ENCODE measurements around the gene SPATA20.

Gene SPATA20

GRCh38 chr17:50566886-50567285 lies 19.9 kb downstream of the SPATA20 start:
- DNase-seq (no peak), ATAC-seq (ENCODE audit: insufficient read depth, low read depth) (no peak)
- H3K4me1 ChIP-seq (ENCODE audit: insufficient read depth, low read length): no peaks in the 10 kb centered on the region
- peaks cover 6% of the 10 kb centered on the region; the same call in 1 of the 2 replicates for H4K20me1 ChIP-seq (ENCODE audit: insufficient read depth, low read length)
- no peak overlapping the region for H3K9ac ChIP-seq (ENCODE audit: low read depth, low read length)
- no peak overlapping the region for H3K4me2 ChIP-seq (ENCODE audit: insufficient read depth, low read length)
- TF ChIP-seq EZH2 (IDR thresholded peaks at IDR 0.05; ENCODE audit: borderline replicate concordance, low read depth, low read length, severe bottlenecking) (no peak), CTCF (IDR thresholded peaks at IDR 0.05; ENCODE audit: borderline replicate concordance, extremely low read depth, low read length, poor library complexity, severe bottlenecking) (no peak)
- no peaks in the 10 kb centered on the region for H3K9me3 ChIP-seq (ENCODE audit: insufficient read depth, low read length, severe bottlenecking)
- peaks cover 28% of the 10 kb centered on the region for H3K27me3 ChIP-seq (ENCODE audit: insufficient read depth, low read length, poor library complexity)
- H2AFZ ChIP-seq (ENCODE audit: low read depth, low read length): no peak overlapping the region
- no peaks in the 10 kb centered on the region for H3K36me3 ChIP-seq (ENCODE audit: insufficient read depth, low read length)
- H3K27ac ChIP-seq (ENCODE audit: low read length): no peak overlapping the region
- H3K79me2 ChIP-seq (ENCODE audit: insufficient read depth, low read length): no peaks in the 10 kb centered on the region
- no peak overlapping the region for H3K4me3 ChIP-seq (ENCODE audit: low read depth in 1 of 2, low read length in 2 of 2)

GRCh38 chr17:50568659-50569058 lies 21.7 kb downstream of the SPATA20 start:
- Histone ChIP-seq H3K9ac (ENCODE audit: low read depth, low read length) (no peak overlapping the region), H3K27me3 (ENCODE audit: insufficient read depth, low read length, poor library complexity) (peaks cover 13% of the 10 kb centered on the region), H3K4me2 (ENCODE audit: insufficient read depth, low read length) (no peak overlapping the region), H3K27ac (ENCODE audit: low read length) (no peak overlapping the region), H3K9me3 (ENCODE audit: insufficient read depth, low read length, severe bottlenecking) (no peaks in the 10 kb centered on the region), H4K20me1 (ENCODE audit: insufficient read depth, low read length) (peaks cover 6% of the 10 kb centered on the region; the same call in 1 of the 2 replicates), H3K4me1 (ENCODE audit: insufficient read depth, low read length) (no peaks in the 10 kb centered on the region), H2AFZ (ENCODE audit: low read depth, low read length) (no peak overlapping the region), H3K4me3 (ENCODE audit: low read depth in 1 of 2, low read length in 2 of 2) (no peak overlapping the region), H3K36me3 (ENCODE audit: insufficient read depth, low read length) (no peaks in the 10 kb centered on the region), H3K79me2 (ENCODE audit: insufficient read depth, low read length) (no peaks in the 10 kb centered on the region)
- no peak for ATAC-seq (ENCODE audit: insufficient read depth, low read depth)
- no peak for DNase-seq
- TF ChIP-seq CTCF (IDR thresholded peaks at IDR 0.05; ENCODE audit: borderline replicate concordance, extremely low read depth, low read length, poor library complexity, severe bottlenecking): no peak
- no peak for TF ChIP-seq EZH2 (IDR thresholded peaks at IDR 0.05; ENCODE audit: borderline replicate concordance, low read depth, low read length, severe bottlenecking)

GRCh38 chr17:50569592-50569991 lies 22.6 kb downstream of the SPATA20 start:
- Histone ChIP-seq H3K4me3 (ENCODE audit: low read depth in 1 of 2, low read length in 2 of 2) (no peak overlapping the region), H3K9me3 (ENCODE audit: insufficient read depth, low read length, severe bottlenecking) (no peaks in the 10 kb centered on the region), H3K79me2 (ENCODE audit: insufficient read depth, low read length) (no peaks in the 10 kb centered on the region), H3K4me1 (ENCODE audit: insufficient read depth, low read length) (no peaks in the 10 kb centered on the region), H3K27ac (ENCODE audit: low read length) (no peak overlapping the region), H4K20me1 (ENCODE audit: insufficient read depth, low read length) (peaks cover 4% of the 10 kb centered on the region; the same call in 1 of the 2 replicates), H3K4me2 (ENCODE audit: insufficient read depth, low read length) (no peak overlapping the region), H3K36me3 (ENCODE audit: insufficient read depth, low read length) (no peaks in the 10 kb centered on the region), H3K9ac (ENCODE audit: low read depth, low read length) (no peak overlapping the region), H2AFZ (ENCODE audit: low read depth, low read length) (no peak overlapping the region), H3K27me3 (ENCODE audit: insufficient read depth, low read length, poor library complexity) (peaks cover 8% of the 10 kb centered on the region)
- ATAC-seq (ENCODE audit: insufficient read depth, low read depth): no peak
- no peak for DNase-seq
- no peak for TF ChIP-seq EZH2 (IDR thresholded peaks at IDR 0.05; ENCODE audit: borderline replicate concordance, low read depth, low read length, severe bottlenecking)
- TF ChIP-seq CTCF (IDR thresholded peaks at IDR 0.05; ENCODE audit: borderline replicate concordance, extremely low read depth, low read length, poor library complexity, severe bottlenecking): no peak

- H3K9me3 ChIP-seq (ENCODE audit: insufficient read depth, low read length, severe bottlenecking): no peaks in the 10 kb centered on the region
- no peak for TF ChIP-seq EZH2 (IDR thresholded peaks at IDR 0.05; ENCODE audit: borderline replicate concordance, low read depth, low read length, severe bottlenecking)
- no peak for TF ChIP-seq CTCF (IDR thresholded peaks at IDR 0.05; ENCODE audit: borderline replicate concordance, extremely low read depth, low read length, poor library complexity, severe bottlenecking)
- DNase-seq: no peak
These were observed 23.1 kb downstream of the SPATA20 start for GRCh38 chr17:50570032-50570431.

More at GRCh38 chr17:50570032-50570431, 23.1 kb downstream of the SPATA20 start:
- Histone ChIP-seq H3K27ac (ENCODE audit: low read length) (no peak overlapping the region), H3K27me3 (ENCODE audit: insufficient read depth, low read length, poor library complexity) (peaks cover 8% of the 10 kb centered on the region), H3K4me3 (ENCODE audit: low read depth in 1 of 2, low read length in 2 of 2) (no peak overlapping the region), H3K4me2 (ENCODE audit: insufficient read depth, low read length) (no peak overlapping the region), H3K9ac (ENCODE audit: low read depth, low read length) (no peak overlapping the region), H3K36me3 (ENCODE audit: insufficient read depth, low read length) (no peaks in the 10 kb centered on the region), H3K4me1 (ENCODE audit: insufficient read depth, low read length) (no peaks in the 10 kb centered on the region), H4K20me1 (ENCODE audit: insufficient read depth, low read length) (peaks cover 4% of the 10 kb centered on the region; the same call in 1 of the 2 replicates), H3K79me2 (ENCODE audit: insufficient read depth, low read length) (no peaks in the 10 kb centered on the region), H2AFZ (ENCODE audit: low read depth, low read length) (no peak overlapping the region)
- no peak for ATAC-seq (ENCODE audit: insufficient read depth, low read depth)
